Naive thymus-derived CD4-positive, alpha-beta T cell (primary cell): ENCODE measurements around the gene DNAJC4. TPM values are rescaled to one million over a fixed set of nuclear protein-coding genes. Genes with fewer than 3 reads are reported as not detected.

Source experiments
- ATAC-seq: fragments of 150-1000 bp; cut with Tn5 transposase; 2 replicates; pipeline ENCODE4 v1.10.0; 2021; ENCODE audit warnings: mild to moderate bottlenecking, moderate library complexity
- CTCF ChIA-PET: fragments of 350-600 bp; sonication (Branson Sonifier 250); formaldehyde crosslinking; loops from one replicate; lab custom pipeline; 2021; ENCODE audit warnings: antibody characterized with exemption; lab: Charles Lee
- POLR2A ChIA-PET: fragments of 350-600 bp; sonication (Branson Sonifier 250); formaldehyde crosslinking; loops from one replicate; lab custom pipeline; 2021; ENCODE audit warnings: antibody characterized with exemption, inconsistent platforms; lab: Charles Lee
- DNase-seq, 9 donors: peaks; one replicate each; pipeline versions ENCODE4 v3.0.0 to v3.0.0-alpha.2; 2020 to 2022; ENCODE audit warnings: mixed read lengths in 1 of 9
- H3K27ac ChIP-seq: one replicate; pipeline ENCODE4 v1.7.0; 2013; ENCODE audit warnings: mild to moderate bottlenecking, low read depth, low read length, moderate library complexity
- H3K27me3 ChIP-seq, 2 donors: one replicate each; pipeline ENCODE4 v1.7.0; 2013; ENCODE audit warnings: low read length in 2 of 2, mild to moderate bottlenecking in 2 of 2, moderate library complexity in 2 of 2; ENCODE audit not compliant: control insufficient read depth in 2 of 2, insufficient read depth in 2 of 2
- H3K36me3 ChIP-seq, 3 experiments: 1 replicate in 2 of 3; 2 replicates in 1 of 3; pipeline ENCODE4 v1.7.0; 2013; ENCODE audit warnings: low read length in 3 of 3, mild to moderate bottlenecking in 3 of 3, moderate library complexity in 1 of 3; ENCODE audit not compliant: insufficient read depth in 3 of 3, control insufficient read depth in 2 of 3
- H3K4me1 ChIP-seq, 2 donors: one replicate each; pipeline ENCODE4 v1.7.0; 2013; ENCODE audit warnings: low read length in 2 of 2, mild to moderate bottlenecking in 2 of 2, moderate library complexity in 1 of 2; ENCODE audit not compliant: control insufficient read depth in 2 of 2, insufficient read depth in 2 of 2
- H3K4me3 ChIP-seq: 2 replicates; pipeline ENCODE4 v1.7.0; 2013; ENCODE audit warnings: mild to moderate bottlenecking, low read length
- H3K9me3 ChIP-seq, 3 experiments: 1 replicate in 2 of 3; 2 replicates in 1 of 3; pipeline ENCODE4 v1.7.0; 2013; ENCODE audit warnings: low read length in 3 of 3; ENCODE audit not compliant: control insufficient read depth in 2 of 3
- H3K27ac Mint-ChIP-seq, 9 donors: one replicate each; pipeline ENCODE4 v1.8.0; 2020 to 2022; ENCODE audit warnings: mixed read lengths in 9 of 9, mild to moderate bottlenecking in 8 of 9, moderate library complexity in 5 of 9, inconsistent platforms in 2 of 9
- H3K27me3 Mint-ChIP-seq, 5 donors: one replicate each; pipeline ENCODE4 v1.8.0; 2021 to 2022; ENCODE audit warnings: mixed read lengths in 5 of 5, mild to moderate bottlenecking in 1 of 5
- H3K36me3 Mint-ChIP-seq, 5 donors: one replicate each; pipeline ENCODE4 v1.8.0; 2020 to 2022; ENCODE audit warnings: mixed read lengths in 5 of 5, mild to moderate bottlenecking in 3 of 5, inconsistent platforms in 1 of 5
- H3K4me1 Mint-ChIP-seq, 7 donors: one replicate each; pipeline ENCODE4 v1.8.0; 2020 to 2022; ENCODE audit warnings: mixed read lengths in 7 of 7, mild to moderate bottlenecking in 3 of 7, inconsistent platforms in 1 of 7
- H3K4me3 Mint-ChIP-seq, 10 donors: one replicate each; pipeline ENCODE4 v1.8.0; 2020 to 2022; ENCODE audit warnings: mild to moderate bottlenecking in 10 of 10, mixed read lengths in 10 of 10, moderate library complexity in 6 of 10, inconsistent platforms in 2 of 10
- H3K9me3 Mint-ChIP-seq, 11 donors: one replicate each; pipeline ENCODE4 v1.8.0; 2020 to 2022; ENCODE audit warnings: mixed read lengths in 11 of 11, mild to moderate bottlenecking in 4 of 11, inconsistent platforms in 1 of 11, moderate library complexity in 1 of 11
- intact Hi-C, 2 donors: fragments of 100-400 bp; cut with micrococcal nuclease; formaldehyde crosslinking; loops; one replicate each; pipeline ENCODE4 v1.15.1; 2023
- polyA plus RNA-seq, 2 donors: library from polyadenylated mRNA; unstranded; fragments of 300-500 nt; fragmentation: Illumina TruSeq; gene quantifications; one replicate each; pipeline ENCODE4 v1.2.3, GENCODE V29; 2021
- total RNA-seq, 6 experiments: library from RNA in 5 of 6; stranded (reverse) in 5 of 6; gene quantifications; 1 replicate in 5 of 6; 2 replicates in 1 of 6; pipeline ENCODE4 v1.2.3 and lab custom pipeline; 2021 to 2026

Gene DNAJC4
- total and polyA plus RNA-seq, 7 experiments from 2014 or later, result 24.3 to 61.7 (median 39.9) TPM

DNA sequence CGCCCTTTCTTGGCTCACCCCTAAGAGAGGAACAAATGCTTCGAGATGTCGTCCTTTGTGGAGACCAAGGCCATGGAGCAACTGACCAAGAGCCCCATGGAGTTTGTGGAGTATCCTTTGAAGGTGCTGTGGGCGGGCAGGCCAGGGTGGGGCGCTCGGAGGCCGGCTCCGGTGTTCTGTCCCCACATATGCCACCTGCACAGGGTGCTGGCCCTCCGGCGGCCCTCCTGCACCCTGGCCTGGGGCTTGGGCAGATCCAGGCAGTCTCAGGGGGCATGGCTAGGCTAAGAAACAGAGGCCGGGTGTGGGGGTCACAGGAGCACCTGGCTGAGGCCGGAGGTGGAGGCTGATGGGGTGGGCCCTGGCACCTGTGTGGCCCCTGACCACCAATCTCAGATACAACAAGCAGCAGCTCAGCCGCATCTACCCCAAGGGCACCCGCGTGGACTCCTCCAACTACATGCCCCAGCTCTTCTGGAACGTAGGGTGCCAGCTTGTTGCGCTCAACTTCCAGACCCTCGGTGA is 31.3 kb downstream of the DNAJC4 start:
- no peaks in the 10 kb centered on the region for H3K9me3 ChIP-seq
- ATAC-seq (no peak), DNase-seq (no peak)
- no peak overlapping the region for H3K4me3 ChIP-seq
- Mint-ChIP-seq H3K27me3 (no peaks in the 10 kb centered on the region), H3K27ac (no peak overlapping the region), H3K36me3 (peaks cover 0 to 7% (median 3%) of the 10 kb centered on the region in 5 donors), H3K9me3 (no peaks in the 10 kb centered on the region), H3K4me1 (peaks cover 0 to 9% (median 0%) of the 10 kb centered on the region in 7 donors), H3K4me3 (no peak overlapping the region)
- ChIA-PET POLR2A (no interaction called here), CTCF (interaction anchor here (1.5 kb wide), 1 partner anchor 12 kb away, joined by 3 read pairs; no protein-coding TSS in a partner anchor)
- H3K4me1 ChIP-seq, result no peaks in the 10 kb centered on the region
- H3K27ac ChIP-seq, result no peak overlapping the region
- H3K36me3 ChIP-seq, result peaks cover 0 to 11% (median 0%) of the 10 kb centered on the region in 3 experiments
- no peaks in the 10 kb centered on the region for H3K27me3 ChIP-seq
- intact Hi-C loops, result no loop called here

DNA sequence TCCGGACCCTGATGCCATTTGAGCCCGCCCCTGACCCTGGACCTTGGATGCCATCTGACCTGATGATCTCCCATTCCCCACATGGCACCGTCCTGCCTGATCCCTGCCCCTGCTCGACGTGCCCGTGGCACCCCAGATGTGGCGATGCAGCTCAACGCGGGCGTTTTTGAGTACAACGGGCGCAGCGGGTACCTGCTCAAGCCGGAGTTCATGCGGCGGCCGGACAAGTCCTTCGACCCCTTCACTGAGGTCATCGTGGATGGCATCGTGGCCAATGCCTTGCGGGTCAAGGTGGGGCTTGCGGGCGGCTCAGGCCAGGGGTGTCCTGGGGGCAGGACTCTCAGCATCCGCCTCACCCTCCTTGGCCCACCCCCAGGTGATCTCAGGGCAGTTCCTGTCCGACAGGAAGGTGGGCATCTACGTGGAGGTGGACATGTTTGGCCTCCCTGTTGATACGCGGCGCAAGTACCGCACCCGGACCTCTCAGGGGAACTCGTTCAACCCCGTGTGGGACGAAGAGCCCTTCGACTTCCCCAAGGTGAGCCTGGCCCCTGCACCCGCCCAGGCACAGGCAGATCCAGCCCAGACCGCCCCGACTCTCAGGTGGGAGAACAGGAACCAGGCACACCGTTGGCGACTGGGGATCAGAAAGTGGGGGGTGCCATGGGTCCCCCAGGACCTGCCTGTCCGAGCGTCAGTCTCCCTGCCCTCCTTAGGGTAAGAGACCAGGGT is 32.1 kb downstream of the DNAJC4 start:
- no peak overlapping the region for H3K27ac ChIP-seq
- CTCF ChIA-PET, result interaction anchor here (1.3 to 1.5 kb wide), 3 partner anchors 12 to 58 kb away, joined by 3 to 4 read pairs (median 3); no protein-coding TSS in a partner anchor
- no peak overlapping the region for H3K4me3 ChIP-seq
- ATAC-seq (no peak), DNase-seq (no peak)
- Mint-ChIP-seq H3K4me3 (no peak overlapping the region), H3K27me3 (no peaks in the 10 kb centered on the region), H3K27ac (no peak overlapping the region), H3K4me1 (peaks cover 0 to 8% (median 0%) of the 10 kb centered on the region in 7 donors), H3K9me3 (no peaks in the 10 kb centered on the region), H3K36me3 (peaks cover 0 to 7% (median 3%) of the 10 kb centered on the region in 5 donors)
- H3K36me3 ChIP-seq, result peaks cover 0 to 11% (median 0%) of the 10 kb centered on the region in 3 experiments
- H3K27me3 ChIP-seq, result no peaks in the 10 kb centered on the region
- intact Hi-C loops, result no loop called here
- H3K4me1 ChIP-seq, result no peaks in the 10 kb centered on the region
- POLR2A ChIA-PET, result no interaction called here
- no peaks in the 10 kb centered on the region for H3K9me3 ChIP-seq

GRCh38 chr11:64263021-64263946 is 32.9 kb downstream of the DNAJC4 start:
- H3K4me3 ChIP-seq, result no peak overlapping the region
- no peaks in the 10 kb centered on the region for H3K9me3 ChIP-seq
- Mint-ChIP-seq H3K4me1 (peaks cover 0 to 13% (median 8%) of the 10 kb centered on the region in 7 donors), H3K36me3 (peaks cover 0 to 7% (median 3%) of the 10 kb centered on the region in 5 donors), H3K4me3 (no peak overlapping the region), H3K9me3 (no peaks in the 10 kb centered on the region), H3K27me3 (no peaks in the 10 kb centered on the region), H3K27ac (no peak overlapping the region)
- no peaks in the 10 kb centered on the region for H3K27me3 ChIP-seq
- H3K4me1 ChIP-seq, result peaks cover under 1 to 3% of the 10 kb centered on the region in 2 donors
- DNase-seq (no peak), ATAC-seq (no peak)
- intact Hi-C loops, result no loop called here
- POLR2A ChIA-PET, result interaction anchor here (0.6 to 1.0 kb wide), 2 partner anchors 16 to 30 kb away, joined by 3 to 4 read pairs; no protein-coding TSS in a partner anchor
- CTCF ChIA-PET, result interaction anchor here (1.3 to 1.4 kb wide), 2 partner anchors 13 to 59 kb away, joined by 3 to 4 read pairs; no protein-coding TSS in a partner anchor
- no peak overlapping the region for H3K27ac ChIP-seq
- H3K36me3 ChIP-seq, result peaks cover 0 to 11% (median 0%) of the 10 kb centered on the region in 3 experiments

DNA sequence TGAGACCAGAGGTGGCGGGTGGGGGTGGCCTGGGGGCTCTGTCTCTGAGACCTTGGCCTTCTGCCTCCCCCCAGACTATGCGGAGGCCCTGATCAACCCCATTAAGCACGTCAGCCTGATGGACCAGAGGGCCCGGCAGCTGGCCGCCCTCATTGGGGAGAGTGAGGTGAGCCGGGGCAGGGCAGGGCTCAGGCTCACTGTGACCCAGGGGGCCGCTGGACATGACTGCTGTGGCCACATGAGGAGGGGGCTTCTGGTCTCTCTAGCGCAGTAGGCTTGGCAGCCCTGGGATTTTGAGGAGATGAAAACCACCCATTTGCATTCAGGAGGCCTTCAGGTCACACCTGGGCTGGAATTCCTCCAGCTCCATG is 33.6 kb downstream of the DNAJC4 start:
- no peak overlapping the region for H3K27ac ChIP-seq
- peaks cover 0 to 5% (median 0%) of the 10 kb centered on the region in 3 experiments for H3K36me3 ChIP-seq
- DNase-seq (no peak), ATAC-seq (no peak)
- ChIA-PET POLR2A (interaction anchor here (0.6 to 1.0 kb wide), 2 partner anchors 16 to 31 kb away, joined by 3 to 4 read pairs; no protein-coding TSS in a partner anchor), CTCF (interaction anchor here (1.4 kb wide), 1 partner anchor 59 kb away, joined by 4 read pairs; no protein-coding TSS in a partner anchor)
- Mint-ChIP-seq H3K27ac (no peak overlapping the region), H3K36me3 (peaks cover 0 to 7% (median 4%) of the 10 kb centered on the region in 5 donors), H3K27me3 (no peaks in the 10 kb centered on the region), H3K4me3 (no peak overlapping the region), H3K9me3 (no peaks in the 10 kb centered on the region), H3K4me1 (peaks cover 4 to 19% (median 13%) of the 10 kb centered on the region in 7 donors)
- no peaks in the 10 kb centered on the region for H3K27me3 ChIP-seq
- no peaks in the 10 kb centered on the region for H3K9me3 ChIP-seq
- peaks cover 7 to 9% of the 10 kb centered on the region in 2 donors for H3K4me1 ChIP-seq
- intact Hi-C loops, result no loop called here
- no peak overlapping the region for H3K4me3 ChIP-seq

GRCh38 chr11:64264371-64264852 is 34.1 kb downstream of the DNAJC4 start:
- intact Hi-C loops, result no loop called here
- POLR2A ChIA-PET, result interaction anchor here (0.6 to 1.0 kb wide), 2 partner anchors 17 to 31 kb away, joined by 3 to 4 read pairs; no protein-coding TSS in a partner anchor
- peak overlapping the region in 1 of 10 donors; percentile 29 for H3K4me3 Mint-ChIP-seq
- no peaks in the 10 kb centered on the region for H3K27me3 Mint-ChIP-seq
- H3K4me3 ChIP-seq, result no peak overlapping the region
- CTCF ChIA-PET, result no interaction called here
- ATAC-seq (no peak), DNase-seq (no peak)
- peaks cover 8 to 21% (median 16%) of the 10 kb centered on the region in 7 donors for H3K4me1 Mint-ChIP-seq
- peaks cover 0 to 5% (median 0%) of the 10 kb centered on the region in 3 experiments for H3K36me3 ChIP-seq
- no peaks in the 10 kb centered on the region for H3K27me3 ChIP-seq
- H3K9me3 ChIP-seq, result no peaks in the 10 kb centered on the region
- H3K27ac Mint-ChIP-seq, result no peak overlapping the region
- no peaks in the 10 kb centered on the region for H3K9me3 Mint-ChIP-seq
- H3K36me3 Mint-ChIP-seq, result peaks cover 0 to 8% (median 4%) of the 10 kb centered on the region in 5 donors
- H3K27ac ChIP-seq, result no peak overlapping the region
- peaks cover 8 to 10% of the 10 kb centered on the region in 2 donors for H3K4me1 ChIP-seq
